ENCODE data around the gene MSRB3. TPM values are rescaled to one million over a fixed set of nuclear protein-coding genes. Genes with fewer than 3 reads are reported as not detected.

Gene MSRB3
- polyA plus RNA-seq, 1 of the 3 experiments (the other 2 are of a cell fraction), result 24.3 TPM

GRCh38 chr12:65237153-65237552 lies 41.3 kb upstream of the MSRB3 start (continued):
- TF ChIP-seq TEAD4 (IDR thresholded peaks at IDR 0.05; ENCODE audit: borderline replicate concordance, insufficient read depth), result no peak

DNA sequence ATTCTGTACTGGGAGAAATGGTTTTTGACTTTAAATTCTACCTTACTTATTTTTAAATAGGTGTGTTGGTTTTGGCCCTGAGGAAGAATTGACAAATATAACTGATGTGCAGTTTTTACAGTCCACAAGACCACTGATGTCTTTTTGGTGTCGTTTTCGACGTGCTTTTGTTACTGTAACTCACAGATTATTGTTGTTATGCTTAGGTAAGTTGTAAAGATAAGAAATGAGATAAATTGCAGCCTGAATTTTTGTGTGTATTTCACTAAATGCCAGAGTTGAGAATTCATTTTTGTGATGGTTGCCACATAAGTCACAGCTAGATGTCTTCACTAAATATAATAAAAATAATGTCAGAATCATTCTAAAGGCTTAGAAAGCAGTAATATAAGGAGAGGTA lies 39.9 kb upstream of the MSRB3 start:
- no peak overlapping the region for H3K27ac ChIP-seq (ENCODE audit: low read depth in 2 of 2, low read length in 1 of 2)
- WGBS (ENCODE audit: low lambda C conversion rate), result 100% methylated on average over 3 of the region's 3 CpGs
- no peaks in the 10 kb centered on the region for H4K20me1 ChIP-seq (ENCODE audit: insufficient read depth)
- DNase-seq, result no peak
- peaks cover 16 to 33% of the 10 kb centered on the region in 2 experiments for H3K36me3 ChIP-seq (replicated peaks in 1 of 2; ENCODE audit: control insufficient read depth in 1 of 2, insufficient read depth in 2 of 2, low read length in 1 of 2)
- H3K4me3 ChIP-seq (ENCODE audit: low read depth in 2 of 2, low read length in 1 of 2), result no peak overlapping the region
- no peak overlapping the region for H3K4me2 ChIP-seq
- TF ChIP-seq POLR2AphosphoS5 (IDR thresholded peaks at IDR 0.05; ENCODE audit: low read depth, low read length), result no peak
- TF ChIP-seq ZBTB33 (IDR thresholded peaks at IDR 0.05; ENCODE audit: borderline replicate concordance, low read depth), result no peak
- TF ChIP-seq MXI1 (IDR thresholded peaks at IDR 0.05; ENCODE audit: low read depth, low read length), result no peak
- no peak for TF ChIP-seq NRF1 (IDR thresholded peaks at IDR 0.05; ENCODE audit: low read depth, low read length)
- no peak for TF ChIP-seq FOXM1 (IDR thresholded peaks at IDR 0.05; ENCODE audit: low read depth)
- TF ChIP-seq, protein P1, sequence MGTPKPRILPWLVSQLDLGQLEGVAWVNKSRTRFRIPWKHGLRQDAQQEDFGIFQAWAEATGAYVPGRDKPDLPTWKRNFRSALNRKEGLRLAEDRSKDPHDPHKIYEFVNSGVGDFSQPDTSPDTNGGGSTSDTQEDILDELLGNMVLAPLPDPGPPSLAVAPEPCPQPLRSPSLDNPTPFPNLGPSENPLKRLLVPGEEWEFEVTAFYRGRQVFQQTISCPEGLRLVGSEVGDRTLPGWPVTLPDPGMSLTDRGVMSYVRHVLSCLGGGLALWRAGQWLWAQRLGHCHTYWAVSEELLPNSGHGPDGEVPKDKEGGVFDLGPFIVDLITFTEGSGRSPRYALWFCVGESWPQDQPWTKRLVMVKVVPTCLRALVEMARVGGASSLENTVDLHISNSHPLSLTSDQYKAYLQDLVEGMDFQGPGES (IDR thresholded peaks at IDR 0.05; ENCODE audit: low read depth, low read length), result no peak
- H3K79me2 ChIP-seq (ENCODE audit: insufficient read depth), result no peaks in the 10 kb centered on the region
- no peaks in the 10 kb centered on the region for H3K27me3 ChIP-seq (ENCODE audit: insufficient read depth)
- no peaks in the 10 kb centered on the region for H3K9me3 ChIP-seq
- no peaks in the 10 kb centered on the region for H3K9me2 ChIP-seq
- no peaks in the 10 kb centered on the region for H3F3A ChIP-seq (replicated peaks; ENCODE audit: insufficient read depth)
- POLR2A ChIA-PET, result no interaction called here
- no peak overlapping the region for H3K9ac ChIP-seq
- no peak overlapping the region for H2AFZ ChIP-seq (ENCODE audit: low read depth)
- CTCF ChIA-PET, result no interaction called here
- H3K4me1 ChIP-seq (ENCODE audit: control insufficient read depth in 1 of 2, insufficient read depth in 2 of 2, low read depth in 1 of 2, low read length in 1 of 2), result no peaks in the 10 kb centered on the region; a peak in 1 of 4 replicates

GRCh38 chr12:65248656-65249633 lies 29.5 kb upstream of the MSRB3 start:
- H3K4me1 ChIP-seq (ENCODE audit: control insufficient read depth in 1 of 2, insufficient read depth in 2 of 2, low read depth in 1 of 2, low read length in 1 of 2), result no peaks in the 10 kb centered on the region
- POLR2A ChIA-PET, result no interaction called here
- CTCF ChIA-PET, result no interaction called here
- peaks cover 17 to 18% of the 10 kb centered on the region in 2 experiments for H3K36me3 ChIP-seq (replicated peaks in 1 of 2; ENCODE audit: control insufficient read depth in 1 of 2, insufficient read depth in 2 of 2, low read length in 1 of 2)
- no peaks in the 10 kb centered on the region for H3K9me2 ChIP-seq
- no peak overlapping the region for H3K4me2 ChIP-seq
- no peaks in the 10 kb centered on the region for H4K20me1 ChIP-seq (ENCODE audit: insufficient read depth)
- H3K9ac ChIP-seq, result no peak overlapping the region
- no peaks in the 10 kb centered on the region for H3K27me3 ChIP-seq (ENCODE audit: insufficient read depth)
- DNase-seq, result no peak
- H3K9me3 ChIP-seq, result no peaks in the 10 kb centered on the region
- H3F3A ChIP-seq (replicated peaks; ENCODE audit: insufficient read depth), result no peaks in the 10 kb centered on the region
- no peak for TF ChIP-seq RAD21 (IDR thresholded peaks at IDR 0.05; ENCODE audit: low read length)
- TF ChIP-seq EP300 (IDR thresholded peaks at IDR 0.05; ENCODE audit: borderline replicate concordance in 1 of 2, low read depth in 1 of 2, low read length in 1 of 2), result no peak
- TF ChIP-seq NRF1 (IDR thresholded peaks at IDR 0.05; ENCODE audit: low read depth, low read length), result no peak
- TF ChIP-seq, protein P2, sequence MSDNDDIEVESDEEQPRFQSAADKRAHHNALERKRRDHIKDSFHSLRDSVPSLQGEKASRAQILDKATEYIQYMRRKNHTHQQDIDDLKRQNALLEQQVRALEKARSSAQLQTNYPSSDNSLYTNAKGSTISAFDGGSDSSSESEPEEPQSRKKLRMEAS (IDR thresholded peaks at IDR 0.05; ENCODE audit: low read depth), result no peak
- TF ChIP-seq GABPA (IDR thresholded peaks at IDR 0.05; ENCODE audit: low read depth), result no peak
- TF ChIP-seq ZBTB33 (IDR thresholded peaks at IDR 0.05; ENCODE audit: borderline replicate concordance, low read depth), result no peak
- no peak for TF ChIP-seq SIN3A (IDR thresholded peaks at IDR 0.05; ENCODE audit: borderline replicate concordance, low read depth, low read length)
- TF ChIP-seq CHD2 (IDR thresholded peaks at IDR 0.05; ENCODE audit: low read length, partially characterized antibody), result no peak
- no peak for TF ChIP-seq RCOR1 (IDR thresholded peaks at IDR 0.05; ENCODE audit: low read length)
- TF ChIP-seq YY1 (IDR thresholded peaks at IDR 0.05; ENCODE audit: low read depth), result no peak
- no peak for TF ChIP-seq GATA2 (CRISPR knock-in tag; IDR thresholded peaks at IDR 0.05)
- TF ChIP-seq USF1 (IDR thresholded peaks at IDR 0.05; ENCODE audit: borderline replicate concordance, low read depth), result no peak
- no peak overlapping the region for H3K4me3 ChIP-seq (ENCODE audit: low read depth in 2 of 2, low read length in 1 of 2)
- no peak overlapping the region for H3K27ac ChIP-seq (ENCODE audit: low read depth in 2 of 2, low read length in 1 of 2)
- H2AFZ ChIP-seq (ENCODE audit: low read depth), result no peak overlapping the region
- 87% methylated on average over 2 of the region's 2 CpGs for WGBS (ENCODE audit: low lambda C conversion rate)
- H3K79me2 ChIP-seq (ENCODE audit: insufficient read depth), result no peaks in the 10 kb centered on the region
